ENCODE data around the gene PET100. TPM values are rescaled to one million over a fixed set of nuclear protein-coding genes. Genes with fewer than 3 reads are reported as not detected.

The PET100 gene
- total RNA-seq, 2 donors from 2014 or later = 75.9 to 95.7 TPM

GRCh38 chr19:7633698-7634097 is 4.1 kb downstream of the PET100 start, which contains the start of gene PCP2:
Gene PCP2, minus strand, starts transcription at chr19:7633719. Its CDS starts 262 bp downstream, at chr19:7633457.
- Mint-ChIP-seq H3K4me1 (ENCODE audit: low read depth in 2 of 2) (peaks cover 36 to 40% of the 10 kb centered on the region in 2 donors), H3K4me3 (no peak within 1 kb of the TSS), H3K27me3 (no peaks in the 10 kb centered on the region), H3K36me3 (peaks cover 9% of the 10 kb centered on the region), H3K9me3 (no peaks in the 10 kb centered on the region), H3K27ac (peak within 1 kb of the TSS in 1 of 2 donors; percentile 31)
- ATAC-seq (no peak), DNase-seq (ENCODE audit: low spot score) (no peak)

GRCh38 chr19:7635670-7636069 is 6.1 kb downstream of the PET100 start:
- no peak for ATAC-seq
- H3K4me3 Mint-ChIP-seq = peak overlapping the region; percentile 84
- peaks cover 6% of the 10 kb centered on the region for H3K9me3 Mint-ChIP-seq
- no peaks in the 10 kb centered on the region for H3K27me3 Mint-ChIP-seq
- H3K4me1 Mint-ChIP-seq (ENCODE audit: low read depth in 2 of 2) = peaks cover 26 to 37% of the 10 kb centered on the region in 2 donors
- H3K36me3 Mint-ChIP-seq = peaks cover 9% of the 10 kb centered on the region
- peak overlapping the region; percentile 78 to 88 for H3K27ac Mint-ChIP-seq
- no peak for DNase-seq (ENCODE audit: low spot score)

- ATAC-seq = no peak
- DNase-seq (ENCODE audit: low spot score) = no peak
- H3K36me3 Mint-ChIP-seq = peaks cover 9% of the 10 kb centered on the region
- peaks cover 22 to 33% of the 10 kb centered on the region in 2 donors for H3K4me1 Mint-ChIP-seq (ENCODE audit: low read depth in 2 of 2)
- peak overlapping the region; percentile 78 to 88 for H3K27ac Mint-ChIP-seq
- H3K9me3 Mint-ChIP-seq = peaks cover 6% of the 10 kb centered on the region
- no peaks in the 10 kb centered on the region for H3K27me3 Mint-ChIP-seq
- H3K4me3 Mint-ChIP-seq = peak overlapping the region; percentile 84
Observed at GRCh38 chr19:7636317-7636690, 6.7 kb downstream of the PET100 start.

GRCh38 chr19:7636691-7637373 is 7.2 kb downstream of the PET100 start, which contains the start of gene STXBP2:
Gene STXBP2, plus strand, starts transcription at chr19:7637110. Its CDS starts 40 bp downstream, at chr19:7637150.
- peaks cover 9% of the 10 kb centered on the region for H3K36me3 Mint-ChIP-seq
- H3K27ac Mint-ChIP-seq = peak within 1 kb of the TSS; percentile 78 to 88

GRCh38 chr19:7637374-7638256 is 8.0 kb downstream of the PET100 start:
- peak overlapping the region; percentile 84 for H3K4me3 Mint-ChIP-seq
- ATAC-seq (peak; percentile 61 to 65), DNase-seq (ENCODE audit: low spot score) (no peak)
- H3K27me3 Mint-ChIP-seq = no peaks in the 10 kb centered on the region
- peak overlapping the region; percentile 78 to 88 for H3K27ac Mint-ChIP-seq
- H3K9me3 Mint-ChIP-seq = peaks cover 6% of the 10 kb centered on the region
- peaks cover 22 to 33% of the 10 kb centered on the region in 2 donors for H3K4me1 Mint-ChIP-seq (ENCODE audit: low read depth in 2 of 2)
- H3K36me3 Mint-ChIP-seq = peaks cover 9% of the 10 kb centered on the region

More at GRCh38 chr19:7636691-7637373, 7.2 kb downstream of the PET100 start, which contains the start of gene STXBP2:
- peaks cover 6% of the 10 kb centered on the region for H3K9me3 Mint-ChIP-seq
- peak within 1 kb of the TSS; percentile 84 for H3K4me3 Mint-ChIP-seq
- ATAC-seq = peak; percentile 96 to 97
- peaks cover 22 to 33% of the 10 kb centered on the region in 2 donors for H3K4me1 Mint-ChIP-seq (ENCODE audit: low read depth in 2 of 2)
- no peaks in the 10 kb centered on the region for H3K27me3 Mint-ChIP-seq
- peak; percentile 89 for DNase-seq (ENCODE audit: low spot score)

GRCh38 chr19:7638802-7639465 is 9.3 kb downstream of the PET100 start:
- peaks cover 22 to 33% of the 10 kb centered on the region in 2 donors for H3K4me1 Mint-ChIP-seq (ENCODE audit: low read depth in 2 of 2)
- H3K36me3 Mint-ChIP-seq = peaks cover 9% of the 10 kb centered on the region
- ATAC-seq (no peak), DNase-seq (ENCODE audit: low spot score) (no peak)
- H3K27me3 Mint-ChIP-seq = no peaks in the 10 kb centered on the region
- no peak overlapping the region for H3K27ac Mint-ChIP-seq
- peak overlapping the region; percentile 51 for H3K4me3 Mint-ChIP-seq
- peaks cover 6% of the 10 kb centered on the region for H3K9me3 Mint-ChIP-seq

- Mint-ChIP-seq H3K27me3 (no peaks in the 10 kb centered on the region), H3K36me3 (peaks cover 9% of the 10 kb centered on the region), H3K27ac (no peak overlapping the region), H3K9me3 (peaks cover 6% of the 10 kb centered on the region), H3K4me1 (ENCODE audit: low read depth in 2 of 2) (peaks cover 22 to 29% of the 10 kb centered on the region in 2 donors), H3K4me3 (peak overlapping the region; percentile 32)
- DNase-seq (ENCODE audit: low spot score) (no peak), ATAC-seq (no peak)
Observed at GRCh38 chr19:7639863-7640348, 10.3 kb downstream of the PET100 start.

GRCh38 chr19:7640803-7641202 is 11.2 kb downstream of the PET100 start:
- Mint-ChIP-seq H3K4me3 (no peak overlapping the region), H3K4me1 (ENCODE audit: low read depth in 2 of 2) (peaks cover 22 to 30% of the 10 kb centered on the region in 2 donors), H3K9me3 (peaks cover 6% of the 10 kb centered on the region), H3K27ac (no peak overlapping the region), H3K36me3 (peaks cover 9% of the 10 kb centered on the region), H3K27me3 (no peaks in the 10 kb centered on the region)
- DNase-seq (ENCODE audit: low spot score) = no peak
- ATAC-seq = no peak

GRCh38 chr19:7641290-7642276 is 12.0 kb downstream of the PET100 start:
- Mint-ChIP-seq H3K9me3 (peaks cover 6% of the 10 kb centered on the region), H3K27ac (no peak overlapping the region), H3K4me1 (ENCODE audit: low read depth in 2 of 2) (peaks cover 25% of the 10 kb centered on the region in 2 donors), H3K36me3 (peaks cover 9% of the 10 kb centered on the region), H3K27me3 (no peaks in the 10 kb centered on the region), H3K4me3 (no peak overlapping the region)
- ATAC-seq = no peak
- no peak for DNase-seq (ENCODE audit: low spot score)

- Mint-ChIP-seq H3K27me3 (no peaks in the 10 kb centered on the region), H3K36me3 (peaks cover 9% of the 10 kb centered on the region), H3K4me3 (no peak overlapping the region), H3K27ac (no peak overlapping the region), H3K4me1 (ENCODE audit: low read depth in 2 of 2) (peaks cover 23 to 24% of the 10 kb centered on the region in 2 donors), H3K9me3 (peaks cover 6% of the 10 kb centered on the region)
- DNase-seq (ENCODE audit: low spot score) = no peak
- no peak for ATAC-seq
Observed at GRCh38 chr19:7642295-7643030, 12.9 kb downstream of the PET100 start.

GRCh38 chr19:7643031-7643415 is 13.4 kb downstream of the PET100 start:
- H3K27ac Mint-ChIP-seq = no peak overlapping the region
- H3K27me3 Mint-ChIP-seq = no peaks in the 10 kb centered on the region
- ATAC-seq (no peak), DNase-seq (ENCODE audit: low spot score) (no peak)
- H3K4me1 Mint-ChIP-seq (ENCODE audit: low read depth in 2 of 2) = peaks cover 19 to 20% of the 10 kb centered on the region in 2 donors
- H3K36me3 Mint-ChIP-seq = peaks cover 9% of the 10 kb centered on the region
- no peak overlapping the region for H3K4me3 Mint-ChIP-seq
- H3K9me3 Mint-ChIP-seq = peaks cover 6% of the 10 kb centered on the region
